ENCODE measurements around the gene C17orf107. TPM values are rescaled to one million over a fixed set of nuclear protein-coding genes. Genes with fewer than 3 reads are reported as not detected.

The C17orf107 gene
- 3.8 TPM for total RNA-seq

GRCh38 chr17:4899341-4900230 lies at the start of gene C17orf107:
TSS of gene C17orf107 (plus strand) at chr17:4899536. CDS start at chr17:4899763, 227 bp downstream.

GRCh38 chr17:4903051-4903818 lies 3.9 kb downstream of the C17orf107 start, which contains the start of gene CHRNE:
TSS of gene CHRNE (minus strand) at chr17:4903098. CDS start at chr17:4903063, 35 bp downstream.

GRCh38 chr17:4931963-4932362 lies 32.6 kb downstream of the C17orf107 start, which contains the start of gene GP1BA:
TSS of gene GP1BA (plus strand) at chr17:4932277. CDS start at chr17:4932605, 328 bp downstream.

GRCh38 chr17:4939796-4940554 lies 40.6 kb downstream of the C17orf107 start, which contains the start of the genes RNF167 and SLC25A11:
TSS of gene RNF167 (plus strand) at chr17:4940268. CDS start at chr17:4940910, 642 bp downstream.
TSS of gene SLC25A11 (minus strand) at chr17:4940046. CDS start at chr17:4939910, 136 bp downstream.

GRCh38 chr17:4948166-4948930 lies 49.0 kb downstream of the C17orf107 start, which contains the start of gene PFN1:
TSS of gene PFN1 (minus strand) at chr17:4948530. CDS start at chr17:4948394, 136 bp downstream.

GRCh38 chr17:4950746-4951204 lies 51.4 kb downstream of the C17orf107 start, which contains the start of gene ENO3:
TSS of gene ENO3 (plus strand) at chr17:4951119. CDS start at chr17:4951830, 711 bp downstream.

Other genes with a start within 250 kb of the C17orf107 start
- gene PELP1, start 195.4 kb upstream of the C17orf107 start, total RNA-seq: 46.0 TPM
- gene ARRB2, start 188.9 kb upstream of the C17orf107 start, total RNA-seq: 22.5 TPM
- 8.8 TPM for gene MED11, start 168.1 kb upstream of the C17orf107 start, total RNA-seq
- not detected for gene ZMYND15, start 159.7 kb upstream of the C17orf107 start, total RNA-seq
- gene CXCL16, start 159.6 kb upstream of the C17orf107 start, total RNA-seq: 0.63 TPM
- gene TM4SF5, start 127.7 kb upstream of the C17orf107 start, total RNA-seq: not detected
- gene VMO1, start 113.2 kb upstream of the C17orf107 start, total RNA-seq: not detected
- gene GLTPD2, start 110.6 kb upstream of the C17orf107 start, total RNA-seq: not detected
- 56.7 TPM for gene PSMB6, start 103.4 kb upstream of the C17orf107 start, total RNA-seq
- gene PLD2, start 92.4 kb upstream of the C17orf107 start, total RNA-seq: 28.5 TPM
- 52.3 TPM for gene MINK1, start 66.2 kb upstream of the C17orf107 start, total RNA-seq
- gene CHRNE, start 3.6 kb downstream of the C17orf107 start, total RNA-seq: 0.94 TPM
- not detected for gene GP1BA, start 32.7 kb downstream of the C17orf107 start, total RNA-seq
- 48.8 TPM for gene SLC25A11, start 40.5 kb downstream of the C17orf107 start, total RNA-seq
- gene RNF167, start 40.7 kb downstream of the C17orf107 start, total RNA-seq: 14.1 TPM
- 62.9 TPM for gene PFN1, start 49.0 kb downstream of the C17orf107 start, total RNA-seq
- gene ENO3, start 51.6 kb downstream of the C17orf107 start, total RNA-seq: 1.6 TPM
- gene SPAG7, start 68.3 kb downstream of the C17orf107 start, total RNA-seq: 25.4 TPM
- gene CAMTA2, start 88.1 kb downstream of the C17orf107 start, total RNA-seq: 22.5 TPM
- gene INCA1, start 98.0 kb downstream of the C17orf107 start, total RNA-seq: not detected
- gene KIF1C, start 98.4 kb downstream of the C17orf107 start, total RNA-seq: 21.3 TPM
- not detected for gene SLC52A1, start 135.9 kb downstream of the C17orf107 start, total RNA-seq
- 13.5 TPM for gene ZFP3, start 178.9 kb downstream of the C17orf107 start, total RNA-seq
- gene ZNF232, start 212.3 kb downstream of the C17orf107 start, total RNA-seq: 22.8 TPM
- under 0.01 TPM for gene USP6, start 216.5 kb downstream of the C17orf107 start, total RNA-seq